Measurements from ENCODE around the gene TNFRSF13B.

GRCh38 chr17:16972346-16972745 is 428 bp upstream of the TNFRSF13B start:
- TF ChIP-seq CTCF (IDR thresholded peaks at IDR 0.05; ENCODE audit: low read length) = no peak
- TF ChIP-seq EZH2 (IDR thresholded peaks at IDR 0.05; ENCODE audit: borderline replicate concordance, low read length) = no peak
